NCI-H2227 (cell line): ENCODE results near the gene UQCC2.

Experiments used
- DNase-seq: peaks from one replicate; lab custom pipeline; 2025; ENCODE audit not compliant: unreplicated experiment; lab: John Stamatoyannopoulos, UW

UQCC2 gene

DNA sequence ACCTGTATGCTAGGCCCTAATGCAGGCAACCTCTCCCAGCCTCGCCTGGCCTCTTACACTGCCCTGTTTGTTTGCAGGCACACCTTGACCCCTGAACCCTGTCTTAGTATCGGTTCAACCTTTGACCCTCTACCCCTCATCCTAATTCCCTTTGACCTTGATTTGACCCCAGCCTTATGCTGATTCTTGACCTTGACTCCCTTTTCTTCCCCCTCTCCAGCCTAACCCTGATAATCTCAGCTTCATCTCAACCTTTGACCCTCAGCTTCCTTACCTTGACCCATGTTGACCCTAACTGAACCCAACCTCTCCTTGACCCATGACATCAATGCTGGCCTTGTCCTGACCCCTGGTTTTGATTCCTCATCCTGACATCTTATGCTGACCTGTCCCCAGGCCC lies 33.8 kb downstream of the UQCC2 start:
- no peak for DNase-seq

DNA sequence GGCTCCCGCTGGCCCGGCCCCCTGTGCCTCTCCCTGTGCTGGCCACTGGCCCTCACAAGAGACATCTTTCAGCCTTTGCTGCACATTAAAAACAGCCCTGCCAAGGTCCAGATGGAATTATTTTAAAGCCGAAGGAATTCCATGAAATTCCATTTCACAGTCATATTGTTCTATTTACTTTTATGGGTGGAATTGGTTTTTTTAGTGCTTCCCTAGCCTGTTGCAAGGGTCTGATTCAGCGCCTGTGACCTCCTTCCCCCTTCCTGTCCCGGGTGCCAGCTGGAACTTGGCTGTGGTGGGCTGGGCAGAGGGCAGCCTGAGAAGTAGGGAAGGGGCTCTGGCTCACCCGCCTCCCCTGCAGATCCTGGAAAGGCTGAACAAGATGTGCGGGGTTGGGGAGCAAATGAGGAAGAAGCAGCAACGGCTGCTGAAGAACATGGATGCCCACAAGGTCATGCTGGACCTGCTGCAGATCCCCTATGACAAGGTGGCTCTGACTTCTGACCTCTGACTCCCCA lies 34.3 kb downstream of the UQCC2 start:
- DNase-seq = no peak

DNA sequence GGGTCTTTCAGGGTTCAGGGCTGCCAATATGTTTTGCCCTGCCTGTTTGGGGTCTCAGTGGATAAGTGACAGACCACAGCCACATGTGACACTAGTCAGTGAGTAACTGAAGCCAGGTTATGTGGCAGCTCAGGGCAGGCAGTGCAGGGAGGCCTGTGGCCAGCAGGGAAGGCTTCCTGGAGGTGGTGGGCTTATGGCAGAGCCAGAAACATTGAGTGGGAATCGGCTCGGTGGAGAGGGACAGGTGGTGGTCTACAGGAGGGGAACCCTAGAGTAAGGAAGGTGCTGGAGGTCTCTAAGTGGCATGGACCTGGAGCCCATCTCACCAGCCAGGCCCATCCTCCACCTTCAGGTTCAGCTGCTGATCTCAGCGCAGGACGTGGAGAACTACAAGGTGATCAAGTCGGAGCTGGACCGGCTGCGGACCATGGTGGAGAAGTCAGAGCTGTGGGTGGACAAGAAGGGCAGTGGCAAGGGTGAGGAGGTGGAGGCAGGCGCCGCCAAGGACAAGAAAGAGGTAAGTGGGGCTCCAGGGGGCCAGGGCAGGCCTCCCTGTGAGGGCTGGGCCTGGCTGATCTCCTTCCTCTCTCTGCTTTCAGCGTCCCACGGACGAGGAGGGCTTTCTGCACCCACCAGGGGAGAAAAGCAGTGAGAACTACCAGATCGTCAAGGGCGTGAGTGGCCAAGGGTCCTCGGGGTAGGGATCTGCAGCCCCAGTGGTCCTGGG lies 34.9 kb downstream of the UQCC2 start:
- DNase-seq = no peak

DNA sequence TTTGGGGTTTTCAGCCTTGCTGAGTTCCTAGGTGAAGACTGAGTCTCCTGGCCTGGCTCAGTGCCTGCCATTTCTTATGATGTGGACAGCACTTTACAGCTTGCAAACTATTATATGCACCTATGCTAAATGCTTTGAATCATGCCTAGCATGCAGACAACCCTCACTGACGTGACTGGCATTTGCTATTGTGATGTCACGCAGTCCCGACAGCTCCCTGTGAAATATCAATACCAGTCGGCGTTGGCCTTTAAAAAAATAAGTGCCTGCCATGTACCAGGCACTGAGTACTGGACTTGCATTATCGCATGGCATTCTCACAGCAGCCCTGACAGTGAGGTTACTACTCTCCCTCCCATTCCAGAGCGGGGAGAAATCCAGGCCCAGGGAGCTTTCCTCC lies 35.5 kb downstream of the UQCC2 start:
- DNase-seq = no peak

DNA sequence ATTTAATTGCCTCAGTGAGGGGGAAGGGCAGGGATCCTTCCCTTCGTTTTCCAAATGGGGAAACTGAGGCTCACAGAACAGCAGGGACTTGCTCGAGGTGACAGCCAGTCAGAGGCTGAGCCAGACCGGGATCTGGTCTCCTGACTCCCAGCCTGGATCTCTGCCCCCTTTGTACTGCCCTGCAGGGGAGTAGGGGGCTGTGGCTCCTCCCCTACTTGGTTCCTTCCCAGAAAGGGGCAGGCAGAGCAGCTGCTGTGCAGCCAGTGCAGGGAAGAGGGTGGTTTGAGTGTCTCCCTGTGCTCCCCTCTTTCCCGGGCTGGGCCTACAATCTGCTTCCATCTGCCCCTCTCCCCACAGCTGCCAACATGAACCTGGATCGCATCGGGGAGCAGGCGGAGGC lies 37.6 kb downstream of the UQCC2 start:
- no peak for DNase-seq

DNA sequence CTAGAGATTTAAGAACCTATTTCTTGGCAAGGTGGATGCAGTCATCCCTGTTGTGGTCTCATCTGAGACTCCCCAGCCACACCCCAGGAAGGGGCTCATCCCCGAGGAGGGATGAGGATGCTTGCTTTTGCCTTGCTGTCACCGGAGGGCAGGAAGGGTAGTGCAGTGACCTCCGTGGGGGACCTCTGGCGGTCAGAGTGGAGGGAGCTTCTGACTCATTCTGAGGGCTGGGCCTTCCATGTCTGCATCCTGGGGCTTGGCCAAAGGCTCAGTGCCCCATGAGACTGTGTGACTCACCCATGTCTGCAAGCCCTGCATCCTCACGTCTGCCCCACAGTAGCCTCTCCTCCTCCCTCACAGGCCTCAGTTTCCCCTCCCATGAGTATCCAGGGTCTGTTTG lies 38.7 kb downstream of the UQCC2 start:
- no peak for DNase-seq

DNA sequence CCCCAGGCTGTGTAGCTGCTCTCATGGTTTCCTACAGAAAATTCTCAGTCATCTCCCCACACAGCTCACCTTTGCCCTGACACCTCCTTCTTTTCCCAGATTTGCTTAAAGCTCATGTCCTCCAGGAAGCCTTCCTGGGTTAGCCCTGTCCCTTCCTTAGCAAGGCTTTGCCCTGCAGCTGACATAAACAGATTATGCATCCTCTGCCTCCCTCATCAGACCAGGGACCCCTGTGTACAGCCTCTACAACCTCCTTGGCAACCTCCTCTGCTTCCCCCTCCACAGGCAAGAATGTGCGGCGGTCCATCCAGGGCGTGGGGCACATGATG lies 39.8 kb downstream of the UQCC2 start:
- no peak for DNase-seq

DNA sequence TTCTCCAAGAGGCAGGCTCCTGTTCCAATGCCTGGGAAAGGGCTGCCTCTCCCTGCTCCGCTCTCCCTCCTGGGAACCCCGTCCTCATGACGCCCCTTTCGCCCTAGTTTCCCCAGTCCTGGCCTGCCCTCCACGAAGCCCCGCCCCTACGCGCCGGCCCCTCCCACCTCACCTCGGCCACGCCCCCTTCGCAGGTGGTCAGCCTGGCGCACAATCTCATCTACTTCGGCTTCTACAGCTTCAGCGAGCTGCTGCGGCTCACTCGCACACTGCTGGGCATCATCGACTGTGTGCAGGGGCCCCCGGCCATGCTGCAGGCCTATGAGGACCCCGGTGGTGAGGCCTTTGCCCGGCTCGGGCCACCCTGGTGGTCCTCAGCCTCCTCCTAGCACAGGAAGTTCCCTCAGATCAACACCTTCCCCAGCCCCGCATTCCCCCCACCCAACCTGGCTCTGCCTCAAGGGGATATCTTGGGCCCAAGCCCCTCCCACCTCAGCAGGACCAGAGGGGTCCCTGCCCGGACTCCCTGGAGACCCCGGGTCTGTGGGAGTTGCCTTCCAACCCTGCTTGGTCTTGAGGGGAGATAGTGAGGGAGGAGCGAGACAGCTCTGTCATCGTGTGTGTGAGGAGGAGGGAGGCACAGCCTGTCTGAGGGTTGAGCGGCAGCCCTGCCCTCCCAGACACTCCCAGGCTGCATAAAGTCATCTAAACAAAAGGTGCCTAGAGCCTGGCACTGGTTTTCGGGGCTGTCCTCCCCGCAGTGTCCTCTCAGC lies 40.3 kb downstream of the UQCC2 start:
- DNase-seq = no peak

DNA sequence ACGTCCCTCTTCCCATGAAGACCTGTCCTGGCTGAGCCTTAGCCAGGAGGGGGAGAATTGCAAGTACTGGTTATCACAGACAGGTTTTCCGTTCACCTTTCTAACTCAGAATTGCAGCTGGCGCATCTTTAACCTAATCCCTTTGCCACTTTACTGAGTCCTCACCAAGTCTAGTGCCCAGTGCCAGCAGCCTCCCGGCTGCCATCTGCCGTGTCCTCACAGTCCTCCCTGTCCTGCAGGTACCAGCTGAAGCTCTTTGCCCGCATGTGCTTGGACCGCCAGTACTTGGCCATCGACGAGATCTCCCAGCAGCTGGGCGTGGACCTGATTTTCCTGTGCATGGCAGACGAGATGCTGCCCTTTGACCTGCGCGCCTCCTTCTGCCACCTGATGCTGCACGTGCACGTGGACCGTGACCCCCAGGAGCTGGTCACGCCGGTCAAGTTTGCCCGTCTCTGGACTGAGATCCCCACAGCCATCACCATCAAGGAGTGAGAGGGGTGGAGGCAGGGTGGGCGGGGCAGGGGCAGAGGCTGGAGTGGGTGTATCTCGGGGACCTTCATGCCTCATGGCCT lies 41.3 kb downstream of the UQCC2 start:
- no peak for DNase-seq

DNA sequence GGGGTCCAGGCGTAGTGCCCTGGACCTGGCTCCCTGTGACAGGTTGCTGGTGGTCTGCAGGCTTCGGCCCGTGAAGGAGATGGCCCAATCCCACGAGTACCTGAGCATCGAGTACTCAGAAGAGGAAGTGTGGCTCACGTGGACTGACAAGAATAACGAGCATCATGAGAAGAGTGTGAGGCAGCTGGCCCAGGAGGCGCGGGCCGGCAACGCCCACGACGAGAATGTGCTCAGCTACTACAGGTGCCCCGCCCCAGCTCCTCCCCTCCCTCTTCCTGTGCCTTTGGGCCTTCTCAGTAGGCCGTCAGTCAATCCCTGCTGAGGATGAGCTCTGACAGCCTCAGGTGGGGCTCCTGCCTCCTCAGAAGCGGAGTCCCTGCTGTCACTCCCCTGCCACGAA lies 42.6 kb downstream of the UQCC2 start:
- DNase-seq = no peak

DNA sequence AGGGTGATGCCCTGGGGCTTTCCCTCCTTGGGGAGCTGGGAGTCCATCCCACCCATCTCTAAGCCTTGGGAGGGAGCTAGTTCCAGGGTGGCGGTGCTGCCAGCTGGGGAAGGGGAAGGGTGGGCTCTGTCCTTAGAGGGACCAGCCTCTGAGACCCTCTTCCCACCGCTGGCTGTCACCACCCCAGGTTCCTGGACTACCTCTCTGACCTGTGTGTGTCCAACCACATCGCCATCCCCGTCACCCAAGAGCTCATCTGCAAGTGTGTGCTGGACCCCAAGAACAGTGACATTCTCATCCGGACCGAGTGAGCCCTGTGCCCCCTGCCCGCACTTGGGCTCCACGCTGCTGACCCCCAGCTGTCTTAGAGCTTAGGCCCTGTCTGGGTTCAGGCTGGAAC lies 43.2 kb downstream of the UQCC2 start:
- no peak for DNase-seq

DNA sequence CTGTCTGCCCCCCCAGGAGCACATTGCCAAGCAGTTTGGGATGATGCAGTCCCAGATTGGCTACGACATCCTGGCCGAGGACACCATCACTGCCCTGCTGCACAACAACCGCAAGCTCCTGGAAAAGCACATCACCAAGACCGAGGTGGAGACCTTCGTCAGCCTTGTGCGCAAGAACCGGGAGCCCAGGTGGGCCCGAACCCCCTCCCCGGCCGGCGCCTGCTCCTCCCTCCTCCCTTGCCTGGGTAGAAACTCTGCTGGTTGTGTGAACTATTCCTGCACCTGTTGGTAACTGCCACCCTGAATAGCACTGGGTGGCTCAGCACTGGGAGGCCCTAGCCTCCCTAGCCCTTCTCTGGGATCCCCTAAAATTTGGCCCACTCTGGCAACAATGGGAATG lies 43.7 kb downstream of the UQCC2 start:
- no peak for DNase-seq

DNA sequence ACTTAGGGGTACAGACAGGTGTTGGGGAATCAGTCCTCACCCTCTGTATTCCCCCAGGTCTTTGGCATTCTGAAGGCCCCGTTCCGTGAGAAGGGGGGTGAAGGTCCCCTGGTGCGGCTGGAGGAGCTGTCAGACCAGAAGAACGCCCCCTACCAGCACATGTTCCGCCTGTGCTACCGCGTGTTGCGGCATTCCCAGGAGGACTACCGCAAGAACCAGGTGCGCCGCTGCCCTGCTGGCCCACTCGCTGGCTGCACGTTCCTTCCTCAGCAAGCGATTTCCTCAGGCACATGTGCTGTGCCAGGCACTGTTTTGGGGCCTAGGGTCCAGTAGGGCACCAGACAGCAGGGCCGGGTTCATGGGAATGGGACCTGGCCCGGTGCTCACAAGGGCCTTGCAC lies 44.4 kb downstream of the UQCC2 start:
- DNase-seq = no peak

DNA sequence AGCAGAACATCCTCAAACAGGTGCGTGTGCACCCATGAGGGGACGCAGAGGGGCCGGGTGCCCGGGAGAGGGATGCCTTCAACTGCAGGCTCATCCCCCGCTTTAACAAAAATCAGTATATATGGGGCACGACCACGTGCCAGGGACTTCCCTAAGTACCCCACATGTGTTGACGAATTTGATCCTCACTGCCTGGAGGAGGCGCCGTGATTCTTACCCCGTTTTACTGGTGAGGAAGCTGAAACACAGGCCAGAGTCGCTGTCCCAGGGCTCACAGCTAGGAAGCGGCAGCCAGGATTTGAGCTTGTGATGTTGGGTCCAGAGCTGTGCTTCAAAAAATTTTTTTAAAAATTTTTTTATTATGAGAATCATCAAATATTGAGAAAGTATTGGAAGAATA lies 45.5 kb downstream of the UQCC2 start:
- no peak for DNase-seq

DNA sequence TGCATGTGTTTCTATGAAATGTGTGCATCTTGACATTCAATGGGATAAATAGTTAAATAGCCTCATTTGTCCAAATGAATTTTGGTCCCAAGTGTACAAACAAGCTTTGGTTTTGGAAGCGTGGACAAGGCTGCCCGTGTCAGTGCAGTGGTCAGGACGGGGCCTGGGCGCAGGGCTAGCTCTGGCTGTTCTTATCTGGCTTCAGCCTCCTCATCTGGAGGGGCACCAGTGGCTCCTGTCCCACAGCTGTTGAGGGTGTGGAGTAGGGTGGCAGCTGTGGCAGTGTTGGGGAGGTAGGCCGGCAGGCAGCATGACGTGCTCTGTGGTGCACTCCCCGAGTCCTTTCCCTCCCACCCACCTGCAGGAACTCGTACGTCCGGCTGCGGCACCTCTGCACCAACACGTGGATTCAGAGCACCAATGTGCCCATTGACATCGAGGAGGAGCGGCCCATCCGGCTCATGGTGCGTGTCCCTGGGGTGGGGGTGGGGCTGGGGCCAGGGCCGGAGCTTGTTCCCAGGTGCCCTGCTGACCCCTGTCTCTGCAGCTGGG lies 46.9 kb downstream of the UQCC2 start:
- DNase-seq = no peak

DNA sequence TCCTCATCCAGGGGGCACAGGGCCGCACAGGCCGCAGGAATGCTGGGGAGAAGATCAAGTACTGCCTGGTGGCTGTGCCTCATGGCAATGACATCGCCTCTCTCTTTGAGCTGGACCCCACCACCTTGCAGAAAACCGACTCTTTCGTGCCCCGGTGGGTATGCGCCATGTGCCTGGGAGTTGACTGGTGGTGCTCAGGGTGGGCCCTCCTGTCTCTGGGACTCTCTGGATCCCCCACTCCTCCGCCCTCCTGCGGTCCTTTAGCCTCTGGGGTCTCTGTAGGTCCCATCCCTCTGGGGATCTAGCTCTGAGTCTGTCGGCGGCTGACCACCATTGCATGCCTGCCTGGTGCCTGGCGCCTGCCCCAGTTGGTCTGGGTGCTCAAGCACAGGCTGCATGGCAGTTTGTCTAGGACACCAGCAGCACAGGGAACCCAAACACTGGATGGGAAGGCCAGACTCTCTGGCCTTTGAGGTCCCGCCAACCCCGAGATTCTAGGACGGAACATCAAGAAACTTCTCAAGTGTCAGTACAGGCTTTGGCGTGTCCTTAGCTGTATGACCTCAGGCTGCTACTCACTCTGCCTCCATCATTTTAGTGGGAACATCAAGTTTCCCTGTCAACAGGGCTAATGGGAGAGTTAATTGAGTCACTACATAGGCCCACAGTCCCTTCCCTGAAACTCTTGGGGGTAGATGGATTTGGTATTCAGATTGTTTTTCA lies 47.6 kb downstream of the UQCC2 start:
- no peak for DNase-seq

DNA sequence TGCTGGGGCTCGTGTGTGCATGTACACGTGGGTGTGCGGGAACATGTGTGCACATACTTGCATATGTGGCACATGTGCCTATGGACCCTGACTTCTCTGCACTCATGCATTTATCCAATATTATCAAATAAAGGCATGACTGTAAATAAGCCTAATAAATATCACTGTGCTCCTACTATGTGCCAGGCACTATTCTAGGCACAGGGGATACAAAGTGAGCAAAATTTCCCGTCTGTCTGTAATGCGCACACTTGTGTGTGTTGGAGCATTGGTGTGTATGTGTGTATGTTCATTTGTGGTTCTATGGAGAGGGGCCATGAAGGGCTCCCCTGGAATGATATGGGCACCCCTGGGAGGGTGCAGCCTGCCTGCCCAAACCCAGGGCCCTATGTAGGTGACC lies 48.5 kb downstream of the UQCC2 start:
- DNase-seq = no peak

DNA sequence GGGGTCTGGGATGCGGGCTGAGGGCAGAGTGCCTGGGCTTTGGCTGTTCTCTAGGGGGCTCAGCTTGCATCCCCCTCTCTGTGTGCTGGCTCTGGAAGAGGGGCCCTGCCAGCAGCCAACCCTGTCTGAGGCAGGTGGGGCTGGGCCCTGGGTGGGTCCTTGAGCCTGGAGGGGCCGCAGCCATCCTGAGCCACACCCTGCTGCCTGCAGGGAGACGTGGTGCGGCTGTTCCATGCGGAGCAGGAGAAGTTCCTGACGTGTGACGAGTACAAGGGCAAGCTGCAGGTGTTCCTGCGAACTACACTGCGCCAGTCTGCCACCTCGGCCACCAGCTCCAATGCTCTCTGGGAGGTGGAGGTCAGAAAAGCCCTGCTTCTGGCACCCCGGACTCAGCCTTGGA lies 49.2 kb downstream of the UQCC2 start:
- DNase-seq = no peak

DNA sequence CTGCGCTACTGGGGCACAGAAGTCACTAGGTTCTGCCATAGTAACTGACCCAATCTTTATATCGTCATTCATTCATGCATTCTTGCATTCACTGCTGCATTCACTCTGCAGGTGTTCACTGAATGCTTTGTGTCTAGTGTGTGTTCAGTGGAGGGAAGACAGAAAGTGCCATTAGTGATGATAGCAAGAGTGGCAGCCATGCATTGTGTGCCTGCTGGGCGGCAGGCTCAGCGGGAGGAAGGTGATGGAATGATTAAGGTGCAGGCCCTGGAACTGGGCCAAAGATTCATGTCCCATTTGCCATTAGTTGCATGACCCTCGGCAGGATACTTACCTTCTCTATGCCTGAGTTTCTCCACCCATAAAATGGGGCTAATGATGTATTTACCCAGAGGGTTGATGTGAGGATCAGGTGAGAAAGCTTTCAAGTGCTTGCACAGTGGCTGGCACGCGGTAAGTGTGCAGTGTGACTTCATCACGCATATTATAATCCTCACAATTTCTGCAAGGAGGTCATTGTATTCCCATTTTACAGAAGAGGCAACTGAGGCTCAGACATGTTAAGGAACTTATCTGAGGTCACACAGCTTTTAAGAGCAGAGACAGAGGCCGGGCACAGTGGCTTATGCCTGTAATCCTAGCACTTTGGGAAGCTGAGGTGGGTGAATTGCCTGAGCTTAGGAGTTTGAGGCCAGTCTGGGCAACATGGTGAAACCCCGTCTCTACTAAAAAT lies 50.2 kb downstream of the UQCC2 start:
- peak; percentile 43 for DNase-seq

DNA sequence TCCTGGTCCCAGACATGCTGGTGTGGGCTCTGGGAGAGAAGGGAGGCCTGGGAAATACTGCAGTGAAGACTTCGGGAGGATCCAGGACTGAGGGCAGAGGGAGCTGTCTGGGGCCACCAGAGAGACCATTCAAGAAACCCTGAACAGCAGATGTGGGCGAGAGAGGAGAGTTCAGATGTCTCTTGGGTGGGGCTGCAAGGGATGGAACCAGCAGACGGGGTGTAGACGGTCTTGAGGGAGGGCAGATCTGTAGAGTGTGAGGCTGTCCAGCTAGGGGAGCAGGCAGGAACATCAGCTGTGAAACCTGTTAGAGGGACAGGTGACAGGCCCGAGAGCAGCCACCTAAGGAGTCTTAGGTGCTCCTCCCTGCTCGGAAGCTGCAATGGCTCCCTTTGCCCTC lies 51.5 kb downstream of the UQCC2 start:
- DNase-seq = no peak
